Ascending aorta (tissue), 2 donors: ENCODE results near the gene SPNS2. TPM values are rescaled to one million over a fixed set of nuclear protein-coding genes. Genes with fewer than 3 reads are reported as not detected.

ENCODE experiments used
- DNase-seq, 2 donors: peaks; one replicate each; pipeline ENCODE4 v3.0.0-alpha.2; 2019; ENCODE audit warnings: low spot score in 2 of 2
- H3K27ac ChIP-seq, 2 donors: fragments of 200-600 bp; sonication (generic); one replicate each; pipeline ENCODE4 v1.5.1; 2016 to 2017; ENCODE audit warnings: mild to moderate bottlenecking in 1 of 2
- H3K27me3 ChIP-seq: fragments of 200-600 bp; sonication (generic); one replicate; pipeline ENCODE4 v1.5.1; 2017
- H3K36me3 ChIP-seq, 2 donors: fragments of 200-600 bp; sonication (generic); one replicate each; pipeline ENCODE4 v1.5.1; 2016
- H3K4me1 ChIP-seq, 2 donors: fragments of 200-600 bp; sonication (generic); one replicate each; pipeline ENCODE4 v1.5.1; 2016 to 2017; ENCODE audit warnings: mild to moderate bottlenecking in 1 of 2
- H3K4me3 ChIP-seq, 2 donors: fragments of 200-600 bp; sonication (generic); one replicate each; pipeline ENCODE4 v1.5.1; 2016 to 2017; ENCODE audit warnings: mild to moderate bottlenecking in 1 of 2
- H3K9me3 ChIP-seq, 2 donors: fragments of 200-600 bp; sonication (generic); one replicate each; pipeline ENCODE4 v1.5.1; 2016
- CTCF ChIP-seq, 3 experiments: fragments of 200-600 bp in 2 of 3; fragments of 450-650 bp in 1 of 3; sonication (generic) in 2 of 3; IDR thresholded peaks; one replicate each; pipeline ENCODE4 v1.5.1; 2016 to 2019; ENCODE audit warnings: antibody characterized with exemption in 3 of 3, mild to moderate bottlenecking in 1 of 3, moderate library complexity in 1 of 3
- intact Hi-C: fragments of 100-400 bp; cut with DNase I; formaldehyde crosslinking; loops from one replicate; pipeline ENCODE4 v1.15.1; 2023
- total RNA-seq: library from RNA; depleted of rRNA; stranded (reverse); fragments of >200 nt; gene quantifications from one replicate; pipeline ENCODE4 v1.1.0, GENCODE V29; 2016

The SPNS2 gene
- total RNA-seq, 1 donor from 2014 or later, result 107 TPM

GRCh38 chr17:4474093-4474492 lies 24.6 kb upstream of the SPNS2 start:
- intact Hi-C loops, result no loop called here
- Histone ChIP-seq H3K27me3 (no peaks in the 10 kb centered on the region), H3K4me3 (no peak overlapping the region), H3K4me1 (no peaks in the 10 kb centered on the region), H3K36me3 (no peaks in the 10 kb centered on the region), H3K27ac (no peak overlapping the region), H3K9me3 (no peaks in the 10 kb centered on the region)
- TF ChIP-seq CTCF (IDR thresholded peaks at IDR 0.05), result no peak
- DNase-seq, result no peak

- intact Hi-C loops, result no loop called here
- no peak for DNase-seq
- Histone ChIP-seq H3K27ac (no peak overlapping the region), H3K4me3 (no peak overlapping the region), H3K9me3 (no peaks in the 10 kb centered on the region), H3K27me3 (no peaks in the 10 kb centered on the region), H3K4me1 (no peaks in the 10 kb centered on the region), H3K36me3 (no peaks in the 10 kb centered on the region)
- no peak for TF ChIP-seq CTCF (IDR thresholded peaks at IDR 0.05)
Observed at GRCh38 chr17:4475001-4475400, 23.7 kb upstream of the SPNS2 start.

GRCh38 chr17:4475463-4475862 lies 23.2 kb upstream of the SPNS2 start:
- Histone ChIP-seq H3K27ac (no peak overlapping the region), H3K36me3 (no peaks in the 10 kb centered on the region), H3K9me3 (no peaks in the 10 kb centered on the region), H3K27me3 (no peaks in the 10 kb centered on the region), H3K4me1 (no peaks in the 10 kb centered on the region), H3K4me3 (no peak overlapping the region)
- no peak for DNase-seq
- intact Hi-C loops, result no loop called here
- no peak for TF ChIP-seq CTCF (IDR thresholded peaks at IDR 0.05)

DNA sequence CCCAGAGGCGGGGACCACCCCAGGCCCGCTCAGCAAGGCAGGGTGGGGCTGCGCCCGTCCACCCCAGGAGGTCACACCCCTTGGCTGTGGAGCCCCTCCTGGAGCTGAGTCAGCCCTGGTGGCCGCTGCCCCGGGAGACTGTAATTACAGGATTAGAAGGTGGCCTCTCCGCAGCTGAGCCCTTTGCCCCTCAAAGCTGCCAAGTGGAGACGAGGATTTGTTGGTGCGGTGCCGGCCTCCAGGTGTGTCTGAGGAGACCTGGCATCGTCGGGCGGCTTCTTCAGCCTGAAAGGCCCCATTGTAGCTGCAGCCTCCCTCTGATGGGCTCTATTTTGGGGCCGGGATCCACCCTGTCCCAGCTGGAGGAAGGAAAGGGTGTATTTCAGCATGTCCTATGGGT lies 22.7 kb upstream of the SPNS2 start:
- intact Hi-C loops, result no loop called here
- Histone ChIP-seq H3K27me3 (no peaks in the 10 kb centered on the region), H3K36me3 (no peaks in the 10 kb centered on the region), H3K9me3 (no peaks in the 10 kb centered on the region), H3K27ac (no peak overlapping the region), H3K4me3 (no peak overlapping the region), H3K4me1 (no peaks in the 10 kb centered on the region)
- TF ChIP-seq CTCF (IDR thresholded peaks at IDR 0.05), result no peak
- no peak for DNase-seq

- no peaks in the 10 kb centered on the region for H3K27me3 ChIP-seq
- H3K4me1 ChIP-seq, result no peaks in the 10 kb centered on the region
- no peak for DNase-seq
- TF ChIP-seq CTCF (IDR thresholded peaks at IDR 0.05), result no peak
- H3K27ac ChIP-seq, result no peak overlapping the region
- H3K9me3 ChIP-seq, result no peaks in the 10 kb centered on the region
- H3K36me3 ChIP-seq, result no peaks in the 10 kb centered on the region
- intact Hi-C loops, result no loop called here
- H3K4me3 ChIP-seq, result no peak overlapping the region
Observed at GRCh38 chr17:4476511-4477070, 22.1 kb upstream of the SPNS2 start.

- Histone ChIP-seq H3K4me1 (no peaks in the 10 kb centered on the region), H3K4me3 (no peak overlapping the region), H3K27ac (no peak overlapping the region), H3K36me3 (no peaks in the 10 kb centered on the region), H3K9me3 (no peaks in the 10 kb centered on the region), H3K27me3 (no peaks in the 10 kb centered on the region)
- intact Hi-C loops, result no loop called here
- DNase-seq, result no peak
- no peak for TF ChIP-seq CTCF (IDR thresholded peaks at IDR 0.05)
Observed at GRCh38 chr17:4477255-4477791, 21.4 kb upstream of the SPNS2 start.
